Nephron (organoid): ENCODE results near the gene MX2.

ENCODE experiments used
- H3K27ac Mint-ChIP-seq, 3 experiments: 2 replicates each; pipeline ENCODE4 v1.8.0; 2020; ENCODE audit warnings: mixed read lengths in 3 of 3, mild to moderate bottlenecking in 2 of 3, moderate library complexity in 1 of 3
- H3K27me3 Mint-ChIP-seq: 2 replicates; pipeline ENCODE4 v1.8.0; 2021; ENCODE audit warnings: low read depth, mild to moderate bottlenecking, moderate library complexity, mixed read lengths
- H3K36me3 Mint-ChIP-seq: 2 replicates; pipeline ENCODE4 v1.8.0; 2020; ENCODE audit warnings: low read depth, mixed read lengths
- H3K4me1 Mint-ChIP-seq: 2 replicates; pipeline ENCODE4 v1.8.0; 2020; ENCODE audit warnings: mixed read lengths
- H3K4me3 Mint-ChIP-seq, 3 experiments: 2 replicates each; pipeline ENCODE4 v1.8.0; 2020; ENCODE audit warnings: mild to moderate bottlenecking in 3 of 3, mixed read lengths in 3 of 3, moderate library complexity in 2 of 3
- H3K9me3 Mint-ChIP-seq: 2 replicates; pipeline ENCODE4 v1.8.0; 2020; ENCODE audit warnings: mixed read lengths
- CTCF ChIP-seq, 3 experiments: fragments of 200-600 bp; sonication (generic); IDR thresholded peaks; one replicate each; pipeline ENCODE4 v1.5.0; 2021; ENCODE audit warnings: antibody characterized with exemption in 3 of 3; ENCODE audit not compliant: unreplicated experiment in 3 of 3

Gene MX2

DNA sequence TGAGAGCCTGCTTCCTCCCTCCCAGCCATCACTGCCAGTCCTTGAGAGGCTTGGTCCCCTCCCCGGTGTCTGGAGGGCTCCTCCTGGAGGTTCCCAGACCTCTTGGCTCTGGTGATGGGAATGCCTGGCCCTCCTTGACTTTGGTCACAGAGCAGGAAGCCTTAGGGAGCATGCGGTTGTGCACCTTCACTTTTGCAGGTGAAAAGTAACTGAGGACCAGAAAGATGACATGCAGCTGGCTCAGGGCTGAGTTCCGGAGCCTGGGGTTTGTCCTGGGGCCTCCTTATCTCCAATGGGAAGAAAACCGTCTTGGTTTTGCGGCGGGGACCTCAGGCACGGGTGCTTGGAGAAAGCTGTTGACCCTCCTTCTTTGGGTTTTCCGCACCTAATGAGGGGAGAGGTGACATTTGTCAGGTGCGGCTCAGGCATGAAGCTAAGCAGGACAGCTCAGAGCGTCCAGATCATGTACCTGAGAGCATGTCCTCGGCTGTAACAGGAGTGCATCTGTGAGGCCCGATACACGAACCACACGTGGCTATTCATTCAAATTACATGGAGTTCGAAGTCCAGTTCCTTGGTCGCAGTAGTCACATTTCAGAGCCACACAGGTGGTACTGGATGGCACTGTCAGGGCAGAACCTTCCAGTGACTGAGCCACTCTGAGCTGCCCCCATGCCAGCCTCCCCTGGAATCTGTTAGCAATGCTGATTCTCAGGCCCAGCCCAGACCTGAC is 608 bp upstream of the MX2 start:
- Mint-ChIP-seq H3K27ac (peak overlapping the region in 2 of 3 experiments; percentile 15 to 35), H3K9me3 (no peaks in the 10 kb centered on the region), H3K4me1 (peaks cover 5% of the 10 kb centered on the region), H3K4me3 (no peak overlapping the region), H3K27me3 (peaks cover 22% of the 10 kb centered on the region), H3K36me3 (no peaks in the 10 kb centered on the region)
- TF ChIP-seq CTCF (IDR thresholded peaks at IDR 0.05; ENCODE audit: unreplicated experiment in 3 of 3): no peak

GRCh38 chr21:41362605-41363369 is 960 bp downstream of the MX2 start:
- Mint-ChIP-seq H3K27ac (no peak overlapping the region), H3K4me3 (no peak overlapping the region), H3K27me3 (peaks cover 28% of the 10 kb centered on the region), H3K36me3 (no peaks in the 10 kb centered on the region), H3K4me1 (peaks cover 17% of the 10 kb centered on the region), H3K9me3 (no peaks in the 10 kb centered on the region)
- no peak for TF ChIP-seq CTCF (IDR thresholded peaks at IDR 0.05; ENCODE audit: unreplicated experiment in 3 of 3)

GRCh38 chr21:41363370-41364270 is 1.8 kb downstream of the MX2 start:
- TF ChIP-seq CTCF (IDR thresholded peaks at IDR 0.05; ENCODE audit: unreplicated experiment in 3 of 3): no peak
- Mint-ChIP-seq H3K9me3 (no peaks in the 10 kb centered on the region), H3K4me3 (no peak overlapping the region), H3K36me3 (no peaks in the 10 kb centered on the region), H3K4me1 (peaks cover 25% of the 10 kb centered on the region), H3K27me3 (peaks cover 35% of the 10 kb centered on the region), H3K27ac (no peak overlapping the region)

- H3K27me3 Mint-ChIP-seq: peaks cover 38% of the 10 kb centered on the region
- peaks cover 25% of the 10 kb centered on the region for H3K4me1 Mint-ChIP-seq
- no peak for TF ChIP-seq CTCF (IDR thresholded peaks at IDR 0.05; ENCODE audit: unreplicated experiment in 3 of 3)
- no peaks in the 10 kb centered on the region for H3K9me3 Mint-ChIP-seq
- no peaks in the 10 kb centered on the region for H3K36me3 Mint-ChIP-seq
- no peak overlapping the region for H3K27ac Mint-ChIP-seq
- no peak overlapping the region for H3K4me3 Mint-ChIP-seq
Measured at GRCh38 chr21:41364308-41364707, 2.5 kb downstream of the MX2 start.

DNA sequence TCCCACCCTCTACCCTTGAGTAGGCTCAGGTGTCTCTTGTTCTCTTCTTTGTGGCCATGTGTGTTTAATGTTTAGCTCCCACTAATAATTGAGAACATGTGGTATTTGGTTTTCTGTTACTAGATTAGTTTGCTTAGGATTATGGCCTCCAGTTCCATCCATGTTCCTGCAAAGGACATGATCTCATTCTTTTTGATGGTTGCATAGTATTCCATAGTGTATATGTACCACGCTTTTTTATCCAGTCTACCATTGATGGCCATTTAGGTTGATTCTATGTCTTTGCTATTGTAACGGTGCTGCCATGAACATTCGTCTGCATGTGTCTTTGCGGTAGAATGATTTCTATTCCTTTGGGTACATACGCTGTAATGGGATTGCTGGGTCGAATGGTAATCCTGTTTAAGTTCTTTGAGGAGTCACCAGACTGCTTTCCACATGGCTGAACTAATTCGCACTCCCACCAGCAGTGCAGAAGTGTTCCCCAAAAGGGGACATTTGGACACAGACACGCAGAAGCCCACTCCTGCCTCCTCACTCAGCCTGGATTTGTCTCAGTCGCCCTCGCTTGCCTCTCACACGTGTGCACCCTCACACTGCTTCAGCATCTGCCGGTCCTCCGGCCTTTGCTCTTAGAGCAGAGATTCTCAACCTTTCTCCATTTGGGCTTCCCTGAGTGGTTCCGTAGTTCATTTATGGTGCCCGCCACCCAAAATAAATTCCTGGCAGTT is 3.7 kb downstream of the MX2 start:
- Mint-ChIP-seq H3K4me1 (peaks cover 25% of the 10 kb centered on the region), H3K4me3 (no peak overlapping the region), H3K27me3 (peaks cover 40% of the 10 kb centered on the region), H3K27ac (no peak overlapping the region), H3K9me3 (no peaks in the 10 kb centered on the region), H3K36me3 (no peaks in the 10 kb centered on the region)
- no peak for TF ChIP-seq CTCF (IDR thresholded peaks at IDR 0.05; ENCODE audit: unreplicated experiment in 3 of 3)
